Amniotic stem cell (primary cell): ENCODE results near the gene IFNA2.
"Not testable (repeated sequence)": the region's sequence is repeated elsewhere in the genome, so short reads cannot be mapped to it uniquely, and the experiment has no call there.

Experiments
- DNase-seq: peaks from one replicate; lab custom pipeline; 2025; lab: John Stamatoyannopoulos, UW

IFNA2 gene

GRCh38 chr9:21381448-21382339 is 3.5 kb downstream of the IFNA2 start:
- DNase-seq, result no peak

- DNase-seq, result not testable (repeated sequence)
Measured at GRCh38 chr9:21371467-21371866, 13.7 kb downstream of the IFNA2 start.

- no peak for DNase-seq
Measured at GRCh38 chr9:21367957-21368356, 17.2 kb downstream of the IFNA2 start, which contains the start of gene IFNA13. TSS of gene IFNA13 (minus strand) at chr9:21368057. CDS start at chr9:21368010, 47 bp downstream.

GRCh38 chr9:21367169-21367568 is 18.0 kb downstream of the IFNA2 start:
- not testable (repeated sequence) for DNase-seq

GRCh38 chr9:21362287-21362686 is 22.9 kb downstream of the IFNA2 start:
- no peak for DNase-seq

GRCh38 chr9:21357479-21358460 is 27.4 kb downstream of the IFNA2 start:
- DNase-seq, result no peak

GRCh38 chr9:21350787-21351186 is 34.4 kb downstream of the IFNA2 start, which contains the start of gene IFNA6:
TSS of gene IFNA6 (minus strand) at chr9:21350887. CDS start at chr9:21350887, 0 bp downstream.
- no peak for DNase-seq

GRCh38 chr9:21348430-21348970 is 36.7 kb downstream of the IFNA2 start:
- DNase-seq, result no peak

- no peak for DNase-seq
Measured at GRCh38 chr9:21340735-21341134, 44.5 kb downstream of the IFNA2 start.

- no peak for DNase-seq
Measured at GRCh38 chr9:21336457-21336856, 48.7 kb downstream of the IFNA2 start.

GRCh38 chr9:21334701-21335632 is 50.2 kb downstream of the IFNA2 start, which contains the start of gene KLHL9:
TSS of gene KLHL9 (minus strand) at chr9:21335404. CDS start at chr9:21334859, 545 bp downstream.
- DNase-seq, result peak; percentile 85
